GM21390 (cell line): Measurements from ENCODE around the gene DHRSX.
"Not testable (repeated sequence)": the region's sequence is repeated elsewhere in the genome, so short reads cannot be mapped to it uniquely, and the experiment has no call there.

ENCODE experiments used
- ATAC-seq: cut with Tn5 transposase; IDR thresholded peaks from one replicate; pipeline ENCODE4 v1.9.1; 2021; ENCODE audit not compliant: unreplicated experiment

Gene DHRSX

GRCh38 chrX:2401201-2401589 is 99.6 kb downstream of the DHRSX start:
- ATAC-seq: no peak

GRCh38 chrX:2398064-2398656 is 102.6 kb downstream of the DHRSX start:
- ATAC-seq: no peak

- ATAC-seq: no peak
Measured at GRCh38 chrX:2397229-2398063, 103.3 kb downstream of the DHRSX start.

GRCh38 chrX:2395261-2395992 is 105.3 kb downstream of the DHRSX start:
- no peak for ATAC-seq

GRCh38 chrX:2391869-2392606 is 108.7 kb downstream of the DHRSX start:
- ATAC-seq: no peak

GRCh38 chrX:2390754-2391153 is 110.0 kb downstream of the DHRSX start:
- no peak for ATAC-seq

GRCh38 chrX:2389731-2390130 is 111.0 kb downstream of the DHRSX start:
- not testable (repeated sequence) for ATAC-seq

GRCh38 chrX:2389324-2389723 is 111.5 kb downstream of the DHRSX start:
- no peak for ATAC-seq

GRCh38 chrX:2388669-2389068 is 112.1 kb downstream of the DHRSX start:
- ATAC-seq: no peak

- no peak for ATAC-seq
Measured at GRCh38 chrX:2387614-2388239, 113.0 kb downstream of the DHRSX start.

- ATAC-seq: no peak
Measured at GRCh38 chrX:2385224-2385623, 115.6 kb downstream of the DHRSX start.

GRCh38 chrX:2384486-2384885 is 116.3 kb downstream of the DHRSX start:
- no peak for ATAC-seq

GRCh38 chrX:2383735-2384134 is 117.0 kb downstream of the DHRSX start:
- no peak for ATAC-seq

GRCh38 chrX:2383144-2383543 is 117.6 kb downstream of the DHRSX start:
- no peak for ATAC-seq

- not testable (repeated sequence) for ATAC-seq
Measured at GRCh38 chrX:2382433-2383048, 118.2 kb downstream of the DHRSX start.

GRCh38 chrX:2376166-2376565 is 124.6 kb downstream of the DHRSX start:
- ATAC-seq: no peak

GRCh38 chrX:2374086-2374485 is 126.7 kb downstream of the DHRSX start:
- no peak for ATAC-seq

GRCh38 chrX:2373615-2374014 is 127.2 kb downstream of the DHRSX start:
- no peak for ATAC-seq

- no peak for ATAC-seq
Measured at GRCh38 chrX:2371026-2371711, 129.6 kb downstream of the DHRSX start.

GRCh38 chrX:2370456-2370855 is 130.3 kb downstream of the DHRSX start:
- no peak for ATAC-seq
